Smooth muscle cell (in vitro differentiated cells): ENCODE results near the gene SENP6. TPM values are rescaled to one million over a fixed set of nuclear protein-coding genes. Genes with fewer than 3 reads are reported as not detected.
"Not testable (repeated sequence)": the region's sequence is repeated elsewhere in the genome, so short reads cannot be mapped to it uniquely, and the experiment has no call there.

ENCODE experiments used
- DNase-seq: peaks from one replicate; lab custom pipeline; 2025; ENCODE audit not compliant: unreplicated experiment; lab: John Stamatoyannopoulos, UW
- H2AFZ ChIP-seq: fragments of 200-600 bp; sonication (generic); 2 replicates; pipeline ENCODE4 v1.6.0; 2016; ENCODE audit warnings: antibody characterized with exemption, low read depth, mild to moderate bottlenecking
- H3F3A ChIP-seq: fragments of 200-600 bp; sonication (generic); 2 replicates; pipeline ENCODE4 v1.6.0; 2017; ENCODE audit warnings: antibody characterized with exemption, low read depth
- H3K27ac ChIP-seq: fragments of 200-600 bp; sonication (generic); 2 replicates; pipeline ENCODE4 v1.5.1; 2016; ENCODE audit warnings: low read depth, mild to moderate bottlenecking
- H3K27me3 ChIP-seq: fragments of 200-600 bp; sonication (generic); 2 replicates; pipeline ENCODE4 v1.6.1; 2016; ENCODE audit warnings: low read depth, mild to moderate bottlenecking
- H3K36me3 ChIP-seq: fragments of 200-600 bp; sonication (generic); 2 replicates; pipeline ENCODE4 v1.5.1; 2016; ENCODE audit warnings: low read depth
- H3K4me1 ChIP-seq: fragments of 200-600 bp; sonication (generic); 2 replicates; pipeline ENCODE4 v1.5.1; 2016; ENCODE audit warnings: low read depth
- H3K4me2 ChIP-seq: fragments of 200-600 bp; sonication (generic); 2 replicates; pipeline ENCODE4 v1.6.0; 2016; ENCODE audit warnings: mild to moderate bottlenecking
- H3K4me3 ChIP-seq: fragments of 200-600 bp; sonication (generic); 2 replicates; pipeline ENCODE4 v1.5.1; 2016; ENCODE audit warnings: mild to moderate bottlenecking
- H3K79me2 ChIP-seq: fragments of 200-600 bp; sonication (generic); 2 replicates; pipeline ENCODE4 v1.6.0; 2016; ENCODE audit warnings: low read depth, mild to moderate bottlenecking
- H3K9ac ChIP-seq: fragments of 200-600 bp; sonication (generic); 2 replicates; pipeline ENCODE4 v1.6.0; 2016; ENCODE audit warnings: low read depth
- H3K9me3 ChIP-seq: fragments of 200-600 bp; sonication (generic); replicated peaks from 2 replicates; pipeline ENCODE4 v1.5.1; 2016; ENCODE audit warnings: low read depth
- H4K20me1 ChIP-seq: fragments of 200-600 bp; sonication (generic); 2 replicates; pipeline ENCODE4 v1.6.0; 2016; ENCODE audit warnings: low read depth
- CTCF ChIP-seq: fragments of 200-600 bp; sonication (generic); IDR thresholded peaks from 2 replicates; pipeline ENCODE4 v1.5.1; 2017; ENCODE audit warnings: borderline replicate concordance, mild to moderate bottlenecking, antibody characterized with exemption; ENCODE audit not compliant: insufficient read depth, poor library complexity, severe bottlenecking
- WGBS: methylation state at CpG from one replicate; pipeline ENCODE4 v1.1.7; 2016; ENCODE audit warnings: low lambda C conversion rate; 5-methylcytosine and 5-hydroxymethylcytosine counted together
- polyA plus RNA-seq: library from polyadenylated mRNA; unstranded; fragments of >200 nt; fragmentation: Nextera tagmentation; extraction: Ambion mirVana; gene quantifications from 2 replicates; pipeline ENCODE4 v1.2.1, GENCODE V29; 2016
- total RNA-seq: library from RNA; depleted of rRNA; stranded (reverse); fragments of >200 nt; gene quantifications from 2 replicates; pipeline ENCODE4 v1.2.3, GENCODE V29; 2014

Gene SENP6
- total and polyA plus RNA-seq, 2 experiments from 2014 or later, result 45.0 to 126 TPM

- H2AFZ ChIP-seq, result no peak overlapping the region
- no peak overlapping the region for H3K9ac ChIP-seq
- H4K20me1 ChIP-seq, result no peaks in the 10 kb centered on the region
- no peak for TF ChIP-seq CTCF
- 90% methylated on average over 2 of the region's 2 CpGs for WGBS
- H3K27ac ChIP-seq, result no peak overlapping the region
- no peaks in the 10 kb centered on the region for H3K36me3 ChIP-seq
- no peaks in the 10 kb centered on the region for H3K4me1 ChIP-seq
- no peak for DNase-seq
- no peak overlapping the region for H3K4me3 ChIP-seq
- H3K4me2 ChIP-seq, result no peak overlapping the region
- H3K27me3 ChIP-seq, result no peaks in the 10 kb centered on the region
- H3F3A ChIP-seq, result no peaks in the 10 kb centered on the region
- no peaks in the 10 kb centered on the region for H3K79me2 ChIP-seq
- H3K9me3 ChIP-seq, result no peaks in the 10 kb centered on the region
These were observed 125.5 kb downstream of the SENP6 start for GRCh38 chr6:75727206-75727605.

- H3K27me3 ChIP-seq, H3K36me3 ChIP-seq, H3K4me2 ChIP-seq, DNase-seq, H3K27ac ChIP-seq, H3K9me3 ChIP-seq, H3F3A ChIP-seq, H3K79me2 ChIP-seq, H2AFZ ChIP-seq, H4K20me1 ChIP-seq, H3K4me3 ChIP-seq, H3K4me1 ChIP-seq, H3K9ac ChIP-seq: not testable (repeated sequence)
- WGBS, result 90% methylated on average over 8 of the region's 8 CpGs
These were observed 129.3 kb downstream of the SENP6 start for GRCh38 chr6:75731029-75731428.

GRCh38 chr6:75735491-75736186 is 134.0 kb downstream of the SENP6 start:
- Histone ChIP-seq H3F3A (no peaks in the 10 kb centered on the region), H3K4me2 (no peak overlapping the region), H3K79me2 (no peaks in the 10 kb centered on the region), H3K9ac (no peak overlapping the region), H2AFZ (peak overlapping the region; percentile 13), H3K36me3 (no peaks in the 10 kb centered on the region), H3K4me3 (no peak overlapping the region), H4K20me1 (no peaks in the 10 kb centered on the region), H3K27ac (peak overlapping the region; percentile 44), H3K9me3 (no peaks in the 10 kb centered on the region), H3K27me3 (no peaks in the 10 kb centered on the region), H3K4me1 (no peaks in the 10 kb centered on the region)
- 84% methylated on average over 1 of the region's 1 CpG for WGBS
- DNase-seq, result no peak
- no peak for TF ChIP-seq CTCF

GRCh38 chr6:75743971-75744370 is 142.3 kb downstream of the SENP6 start:
- Histone ChIP-seq H2AFZ (no peak overlapping the region), H3K4me1 (peaks cover 4% of the 10 kb centered on the region), H3K79me2 (no peaks in the 10 kb centered on the region), H3K4me3 (no peak overlapping the region), H3K4me2 (no peak overlapping the region), H4K20me1 (no peaks in the 10 kb centered on the region), H3K36me3 (no peaks in the 10 kb centered on the region), H3K9me3 (no peaks in the 10 kb centered on the region), H3F3A (peaks cover 4% of the 10 kb centered on the region), H3K9ac (no peak overlapping the region), H3K27me3 (no peaks in the 10 kb centered on the region), H3K27ac (no peak overlapping the region)
- WGBS, result 73% methylated on average over 4 of the region's 4 CpGs
- no peak for DNase-seq
- TF ChIP-seq CTCF, result no peak
